ENCODE data around the gene YJU2.

- no peak for TF ChIP-seq CTCF (IDR thresholded peaks at IDR 0.05)
- no peak for TF ChIP-seq POLR2AphosphoS5 (IDR thresholded peaks at IDR 0.05; ENCODE audit: insufficient read depth in 1 of 2, low read depth in 1 of 2)
- no peak for TF ChIP-seq POLR2A (IDR thresholded peaks at IDR 0.05)
These were observed 44.4 kb downstream of the YJU2 start for GRCh38 chr19:4291184-4291732.

All from vagina (tissue), 2 donors.